Neural cell (in vitro differentiated cells): Measurements from ENCODE around the gene ADAP1.

Experiments used
- EP300 ChIP-seq: fragments of 450-650 bp; conservative IDR thresholded peaks from 2 replicates; pipeline ENCODE4 v1.6.1; 2014; ENCODE audit warnings: antibody characterized with exemption, mild to moderate bottlenecking, moderate library complexity; ENCODE audit not compliant: poor library complexity, severe bottlenecking
- EZH2 ChIP-seq: fragments of 200-600, 300-800 bp; shearing (Covaris generic), sonication (generic); IDR thresholded peaks from 2 replicates; pipeline ENCODE4 v1.6.1; 2014; ENCODE audit warnings: antibody characterized with exemption, low read length, borderline replicate concordance, mild to moderate bottlenecking; ENCODE audit not compliant: insufficient read depth, poor library complexity, severe bottlenecking
- POLR2AphosphoS5 ChIP-seq: IDR thresholded peaks from 2 replicates; pipeline ENCODE4 v1.6.1; 2012
- RAD21 ChIP-seq: fragments of 450-650 bp; conservative IDR thresholded peaks from 2 replicates; pipeline ENCODE4 v1.6.1; 2014; ENCODE audit warnings: antibody characterized with exemption, mild to moderate bottlenecking, moderate library complexity
- SMC3 ChIP-seq: fragments of 450-650 bp; conservative IDR thresholded peaks from 2 replicates; pipeline ENCODE4 v1.6.1; 2014; ENCODE audit warnings: antibody characterized with exemption, mild to moderate bottlenecking, moderate library complexity; ENCODE audit not compliant: poor library complexity
- TAF1 ChIP-seq: IDR thresholded peaks from 2 replicates; pipeline ENCODE4 v1.6.1; 2012; ENCODE audit warnings: low read depth
- TF ChIP-seq, protein P1 (sequence below): fragments of 450-650 bp; IDR thresholded peaks from 2 replicates; pipeline ENCODE4 v1.5.1; 2014; ENCODE audit warnings: antibody characterized with exemption, mild to moderate bottlenecking, moderate library complexity; ENCODE audit not compliant: poor library complexity, severe bottlenecking

DNA sequence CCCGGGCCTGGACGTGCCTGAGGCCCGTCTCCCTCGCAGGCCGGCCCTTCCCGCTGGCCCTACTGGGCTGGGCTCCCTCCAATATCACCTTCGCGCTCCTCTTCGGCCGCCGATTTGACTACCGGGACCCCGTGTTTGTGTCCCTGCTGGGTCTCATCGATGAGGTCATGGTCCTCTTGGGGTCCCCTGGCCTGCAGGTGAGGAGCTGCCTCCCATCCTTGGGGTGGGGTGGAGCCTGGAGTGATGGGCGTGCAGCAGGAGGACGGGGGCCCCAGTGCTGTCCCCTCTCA is 30.6 kb upstream of the ADAP1 start:
- TF ChIP-seq, protein P1, sequence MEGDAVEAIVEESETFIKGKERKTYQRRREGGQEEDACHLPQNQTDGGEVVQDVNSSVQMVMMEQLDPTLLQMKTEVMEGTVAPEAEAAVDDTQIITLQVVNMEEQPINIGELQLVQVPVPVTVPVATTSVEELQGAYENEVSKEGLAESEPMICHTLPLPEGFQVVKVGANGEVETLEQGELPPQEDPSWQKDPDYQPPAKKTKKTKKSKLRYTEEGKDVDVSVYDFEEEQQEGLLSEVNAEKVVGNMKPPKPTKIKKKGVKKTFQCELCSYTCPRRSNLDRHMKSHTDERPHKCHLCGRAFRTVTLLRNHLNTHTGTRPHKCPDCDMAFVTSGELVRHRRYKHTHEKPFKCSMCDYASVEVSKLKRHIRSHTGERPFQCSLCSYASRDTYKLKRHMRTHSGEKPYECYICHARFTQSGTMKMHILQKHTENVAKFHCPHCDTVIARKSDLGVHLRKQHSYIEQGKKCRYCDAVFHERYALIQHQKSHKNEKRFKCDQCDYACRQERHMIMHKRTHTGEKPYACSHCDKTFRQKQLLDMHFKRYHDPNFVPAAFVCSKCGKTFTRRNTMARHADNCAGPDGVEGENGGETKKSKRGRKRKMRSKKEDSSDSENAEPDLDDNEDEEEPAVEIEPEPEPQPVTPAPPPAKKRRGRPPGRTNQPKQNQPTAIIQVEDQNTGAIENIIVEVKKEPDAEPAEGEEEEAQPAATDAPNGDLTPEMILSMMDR = no peak
- TF ChIP-seq RAD21 = no peak
- no peak for TF ChIP-seq EP300
- no peak for TF ChIP-seq EZH2
- TF ChIP-seq POLR2AphosphoS5 = peak; percentile 11
- TF ChIP-seq SMC3 = no peak
- no peak for TF ChIP-seq TAF1
